PC-9 (cell line): ENCODE results near the gene GULP1. TPM values are rescaled to one million over a fixed set of nuclear protein-coding genes. Genes with fewer than 3 reads are reported as not detected.

Experiments
- BruUV-seq: library from RNA; stranded (reverse); fragments of 400-500 nt; replicated peaks from 2 replicates; lab custom pipeline; 2021; lab: Mats Ljungman, UMichigan
- CTCF ChIA-PET: fragments of 300-600 bp; sonication (Branson Sonifier 250); formaldehyde crosslinking; loops from one replicate; lab custom pipeline; 2022; ENCODE audit warnings: antibody characterized with exemption; lab: Charles Lee
- POLR2A ChIA-PET: fragments of 300-600 bp; sonication (Branson Sonifier 250); formaldehyde crosslinking; loops from one replicate; lab custom pipeline; 2022; ENCODE audit warnings: antibody characterized with exemption; ENCODE audit not compliant: unreplicated experiment; lab: Charles Lee
- DNase-seq, 2 experiments: peaks; one replicate each; pipeline versions ENCODE4 v3.0.0 to v3.0.0-alpha.2; 2015 to 2022; ENCODE audit warnings: mixed read lengths in 1 of 2
- H2AFZ ChIP-seq: fragments of 200-600 bp; sonication (generic); 2 replicates; pipeline ENCODE4 v1.8.1; 2017; ENCODE audit warnings: antibody characterized with exemption
- H3F3A ChIP-seq: fragments of 200-600 bp; sonication (generic); 2 replicates; pipeline ENCODE4 v1.8.1; 2017; ENCODE audit warnings: antibody characterized with exemption, mild to moderate bottlenecking, low read depth; ENCODE audit not compliant: insufficient read depth
- H3K27ac ChIP-seq: fragments of 200-600 bp; sonication (generic); 2 replicates; pipeline ENCODE4 v1.6.1; 2016; ENCODE audit warnings: mixed run types
- H3K27me3 ChIP-seq: fragments of 200-600 bp; sonication (generic); 2 replicates; pipeline ENCODE4 v1.6.1; 2016; ENCODE audit warnings: low read depth, mixed run types; ENCODE audit not compliant: insufficient read depth
- H3K36me3 ChIP-seq: fragments of 200-600 bp; sonication (generic); 2 replicates; pipeline ENCODE4 v1.6.1; 2016; ENCODE audit warnings: low read depth, mixed run types
- H3K4me1 ChIP-seq: fragments of 200-600 bp; sonication (generic); replicated peaks from 2 replicates; pipeline ENCODE4 v1.6.1; 2016; ENCODE audit warnings: mixed run types; ENCODE audit not compliant: insufficient read depth
- H3K4me2 ChIP-seq: fragments of 200-600 bp; sonication (generic); 2 replicates; pipeline ENCODE4 v1.6.1; 2017; ENCODE audit warnings: mixed run types
- H3K4me3 ChIP-seq: fragments of 200-600 bp; sonication (generic); 2 replicates; pipeline ENCODE4 v1.6.1; 2016; ENCODE audit warnings: mixed run types
- H3K79me2 ChIP-seq: fragments of 200-600 bp; sonication (generic); 2 replicates; pipeline ENCODE4 v1.6.1; 2017; ENCODE audit warnings: low read depth, mixed run types
- H3K9me2 ChIP-seq: fragments of 200-600 bp; sonication (generic); 2 replicates; pipeline ENCODE4 v1.8.1; 2017; ENCODE audit warnings: mild to moderate bottlenecking; ENCODE audit not compliant: insufficient read depth
- H3K9me3 ChIP-seq: fragments of 200-600 bp; sonication (generic); 2 replicates; pipeline ENCODE4 v1.8.1; 2016; ENCODE audit warnings: low read depth; ENCODE audit not compliant: insufficient read depth
- H4K20me1 ChIP-seq: fragments of 200-600 bp; sonication (generic); 2 replicates; pipeline ENCODE4 v1.8.1; 2017; ENCODE audit not compliant: insufficient read depth
- EZH2 ChIP-seq: fragments of 200-600 bp; sonication (generic); IDR thresholded peaks from 2 replicates; pipeline ENCODE4 v1.8.0; 2017; ENCODE audit warnings: antibody characterized with exemption, low read depth
- intact Hi-C: fragments of 100-400 bp; cut with micrococcal nuclease; formaldehyde crosslinking; loops from one replicate; pipeline ENCODE4 v1.10.0; 2022; ENCODE audit not compliant: unreplicated experiment
- total RNA-seq: library from RNA; stranded (reverse); gene quantifications from 2 replicates; pipeline ENCODE4 v1.2.3, GENCODE V29; 2021
- TF ChIP-seq, protein P1 (sequence below): fragments of 200-600 bp; sonication (generic); conservative IDR thresholded peaks from 2 replicates; pipeline ENCODE4 v1.6.1; 2017; ENCODE audit warnings: mixed run types, antibody characterized with exemption, mild to moderate bottlenecking, moderate library complexity

GULP1 gene
- total RNA-seq, 1 experiment from 2014 or later, result 38.0 TPM

- POLR2A ChIA-PET, result no interaction called here
- no peak overlapping the region for H2AFZ ChIP-seq
- no peaks in the 10 kb centered on the region for H3K9me2 ChIP-seq
- H3K27me3 ChIP-seq, result no peaks in the 10 kb centered on the region
- no peak overlapping the region for H3K4me2 ChIP-seq
- H3K4me1 ChIP-seq, result no peaks in the 10 kb centered on the region
- no peaks in the 10 kb centered on the region for H3K36me3 ChIP-seq
- H3K79me2 ChIP-seq, result no peaks in the 10 kb centered on the region
- no peak overlapping the region for H3K27ac ChIP-seq
- H3F3A ChIP-seq, result no peaks in the 10 kb centered on the region
- BruUV-seq, result no TSS peak
- DNase-seq, result no peak
- TF ChIP-seq, protein P1, sequence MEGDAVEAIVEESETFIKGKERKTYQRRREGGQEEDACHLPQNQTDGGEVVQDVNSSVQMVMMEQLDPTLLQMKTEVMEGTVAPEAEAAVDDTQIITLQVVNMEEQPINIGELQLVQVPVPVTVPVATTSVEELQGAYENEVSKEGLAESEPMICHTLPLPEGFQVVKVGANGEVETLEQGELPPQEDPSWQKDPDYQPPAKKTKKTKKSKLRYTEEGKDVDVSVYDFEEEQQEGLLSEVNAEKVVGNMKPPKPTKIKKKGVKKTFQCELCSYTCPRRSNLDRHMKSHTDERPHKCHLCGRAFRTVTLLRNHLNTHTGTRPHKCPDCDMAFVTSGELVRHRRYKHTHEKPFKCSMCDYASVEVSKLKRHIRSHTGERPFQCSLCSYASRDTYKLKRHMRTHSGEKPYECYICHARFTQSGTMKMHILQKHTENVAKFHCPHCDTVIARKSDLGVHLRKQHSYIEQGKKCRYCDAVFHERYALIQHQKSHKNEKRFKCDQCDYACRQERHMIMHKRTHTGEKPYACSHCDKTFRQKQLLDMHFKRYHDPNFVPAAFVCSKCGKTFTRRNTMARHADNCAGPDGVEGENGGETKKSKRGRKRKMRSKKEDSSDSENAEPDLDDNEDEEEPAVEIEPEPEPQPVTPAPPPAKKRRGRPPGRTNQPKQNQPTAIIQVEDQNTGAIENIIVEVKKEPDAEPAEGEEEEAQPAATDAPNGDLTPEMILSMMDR, result no peak
- TF ChIP-seq EZH2, result no peak
- H3K4me3 ChIP-seq, result no peak overlapping the region
- intact Hi-C loops, result no loop called here
- CTCF ChIA-PET, result no interaction called here
- no peaks in the 10 kb centered on the region for H3K9me3 ChIP-seq
- no peaks in the 10 kb centered on the region for H4K20me1 ChIP-seq
Observed at GRCh38 chr2:188426121-188426520, 134.4 kb downstream of the GULP1 start.

DNA sequence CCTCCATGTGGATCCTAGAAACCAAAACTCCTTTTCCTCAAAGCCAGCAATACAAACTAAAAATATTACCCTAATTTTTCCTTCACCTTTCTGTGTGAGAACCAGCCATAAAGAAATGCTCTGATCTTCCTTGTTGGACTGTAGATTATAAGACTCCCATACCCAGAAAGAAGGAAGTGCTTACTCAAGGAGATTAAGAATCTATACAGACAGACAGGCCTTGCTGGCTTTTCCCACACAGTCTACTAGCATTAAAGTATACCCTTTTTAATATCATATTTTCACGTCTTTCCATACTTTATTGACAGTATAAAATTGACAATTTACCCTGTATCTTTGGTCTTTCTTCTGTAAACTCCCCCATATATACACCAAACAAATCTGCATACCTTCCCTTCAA lies 139.0 kb downstream of the GULP1 start:
- ChIA-PET CTCF (no interaction called here), POLR2A (no interaction called here)

DNA sequence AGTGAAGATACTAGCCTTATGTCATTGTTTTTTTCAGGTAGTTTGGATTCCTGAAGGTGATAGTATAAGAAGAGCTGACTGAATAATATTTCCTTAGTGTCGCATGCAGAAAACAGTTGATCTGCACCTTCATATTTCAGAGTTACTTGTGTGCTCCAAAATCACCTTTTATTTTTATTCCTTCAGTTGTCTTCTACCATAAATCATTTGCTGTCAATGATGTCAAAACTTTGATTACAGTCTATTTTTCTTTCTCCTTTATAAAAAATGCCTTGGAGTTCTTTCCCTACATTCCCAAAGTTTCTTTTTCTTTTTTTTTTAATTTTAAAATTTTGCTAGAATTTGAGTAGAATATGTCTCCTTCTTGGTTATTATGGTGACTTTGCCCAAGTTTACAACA lies 142.3 kb downstream of the GULP1 start:
- intact Hi-C loops, result no loop called here

More for the DNA sequence above, 139.0 kb downstream of the GULP1 start:
- BruUV-seq, result no TSS peak
- H3K4me1 ChIP-seq, result no peaks in the 10 kb centered on the region
- H3K36me3 ChIP-seq, result no peaks in the 10 kb centered on the region
- H3K4me3 ChIP-seq, result no peak overlapping the region
- TF ChIP-seq, protein P1, result no peak
- TF ChIP-seq EZH2, result no peak
- no peaks in the 10 kb centered on the region for H3K79me2 ChIP-seq
- H2AFZ ChIP-seq, result no peak overlapping the region
- no peak for DNase-seq
- H4K20me1 ChIP-seq, result no peaks in the 10 kb centered on the region
- H3F3A ChIP-seq, result no peaks in the 10 kb centered on the region
- no peaks in the 10 kb centered on the region for H3K9me2 ChIP-seq
- no peaks in the 10 kb centered on the region for H3K27me3 ChIP-seq
- no peak overlapping the region for H3K4me2 ChIP-seq
- H3K9me3 ChIP-seq, result no peaks in the 10 kb centered on the region
- intact Hi-C loops, result no loop called here
- H3K27ac ChIP-seq, result no peak overlapping the region

More for the DNA sequence above, 142.3 kb downstream of the GULP1 start:
- Histone ChIP-seq H3K4me1 (no peaks in the 10 kb centered on the region), H3K9me3 (no peaks in the 10 kb centered on the region), H3K9me2 (no peaks in the 10 kb centered on the region), H3K79me2 (no peaks in the 10 kb centered on the region), H4K20me1 (no peaks in the 10 kb centered on the region), H3F3A (no peaks in the 10 kb centered on the region), H3K4me3 (no peak overlapping the region), H3K36me3 (no peaks in the 10 kb centered on the region), H3K27me3 (no peaks in the 10 kb centered on the region), H2AFZ (no peak overlapping the region), H3K4me2 (no peak overlapping the region), H3K27ac (no peak overlapping the region)
- no peak for TF ChIP-seq EZH2
- TF ChIP-seq, protein P1, result no peak
- BruUV-seq, result no TSS peak
- no peak for DNase-seq
- ChIA-PET CTCF (no interaction called here), POLR2A (no interaction called here)
